HEK293 (cell line): Measurements from ENCODE around the gene ZNF107.

ENCODE experiments used
- CTCF ChIA-PET: fragments of 350-600 bp; formaldehyde crosslinking; extraction: SDS; loops from one replicate; lab custom pipeline; 2021; ENCODE audit warnings: antibody characterized with exemption; lab: Yijun Ruan, JAX
- POLR2A ChIA-PET: fragments of 300-600 bp; formaldehyde crosslinking; extraction: SDS; loops from one replicate; lab custom pipeline; 2020; ENCODE audit warnings: antibody characterized with exemption, inconsistent platforms; lab: Yijun Ruan, JAX
- H3K27ac ChIP-seq: fragments of 200-500 bp; sonication (Bioruptor generic); 2 replicates; pipeline ENCODE4 v1.5.1; 2014; ENCODE audit warnings: low read depth, low read length, control low read depth, inconsistent platforms; ENCODE audit errors: extremely low read depth
- H3K36me3 ChIP-seq, 2 experiments: fragments of 200-500 bp in 1 of 2; sonication (Bioruptor generic) in 1 of 2; 1 replicate in 1 of 2; 2 replicates in 1 of 2; pipeline ENCODE4 v1.5.1; 2014 to 2017; ENCODE audit warnings: inconsistent platforms in 2 of 2, low read length in 2 of 2; ENCODE audit not compliant: control insufficient read depth in 2 of 2, insufficient read depth in 1 of 2
- H3K4me1 ChIP-seq: fragments of 200-500 bp; sonication (Bioruptor generic); 2 replicates; pipeline ENCODE4 v1.5.1; 2014; ENCODE audit warnings: mild to moderate bottlenecking, low read length, inconsistent platforms; ENCODE audit not compliant: control insufficient read depth, insufficient read depth
- H3K4me3 ChIP-seq: 2 replicates; pipeline ENCODE4 v1.5.1; 2011; ENCODE audit warnings: low read depth, mild to moderate bottlenecking, control low read depth, low read length, moderate library complexity
- H3K9me3 ChIP-seq: fragments of 200-500 bp; sonication (Bioruptor generic); 2 replicates; pipeline ENCODE4 v1.5.1; 2014; ENCODE audit warnings: low read depth, low read length, inconsistent platforms; ENCODE audit not compliant: control insufficient read depth, insufficient read depth
- HOXC10 ChIP-seq: sonication (generic); formaldehyde crosslinking; IDR thresholded peaks from 2 replicates; pipeline ENCODE4 v1.8.1; 2023; ENCODE audit warnings: mild to moderate bottlenecking, missing genetic modification reagents
- MEIS1 ChIP-seq: sonication (generic); formaldehyde crosslinking; IDR thresholded peaks from 2 replicates; pipeline ENCODE4 v1.8.1; 2022; ENCODE audit warnings: missing genetic modification reagents, mild to moderate bottlenecking, borderline replicate concordance
- REPIN1 ChIP-seq: fragments of 450-650 bp; formaldehyde crosslinking; IDR thresholded peaks from 2 replicates; pipeline ENCODE4 v1.5.1; 2017; ENCODE audit warnings: missing biosample characterization, missing genetic modification characterization, low read depth
- SCRT2 ChIP-seq: fragments of 450-650 bp; formaldehyde crosslinking; IDR thresholded peaks from 2 replicates; pipeline ENCODE4 v1.5.1; 2016; ENCODE audit warnings: missing biosample characterization, missing genetic modification characterization
- TCF7L2 ChIP-seq: IDR thresholded peaks from 2 replicates; pipeline ENCODE4 v1.6.1; 2011; ENCODE audit warnings: low read depth, mild to moderate bottlenecking, inconsistent platforms, low read length, moderate library complexity, borderline replicate concordance
- ZBTB1 ChIP-seq: fragments of 450-650 bp; formaldehyde crosslinking; IDR thresholded peaks from 2 replicates; pipeline ENCODE4 v1.5.1; 2016; ENCODE audit warnings: missing biosample characterization, missing genetic modification characterization
- ZBTB44 ChIP-seq: fragments of 450-650 bp; IDR thresholded peaks from 2 replicates; pipeline ENCODE4 v1.5.1; 2018; ENCODE audit warnings: missing biosample characterization, mild to moderate bottlenecking, missing genetic modification characterization
- ZBTB48 ChIP-seq: fragments of 450-650 bp; formaldehyde crosslinking; IDR thresholded peaks from 2 replicates; pipeline ENCODE4 v1.5.1; 2016; ENCODE audit warnings: missing biosample characterization, missing genetic modification characterization
- ZEB2 ChIP-seq: fragments of 450-650 bp; formaldehyde crosslinking; IDR thresholded peaks from 2 replicates; pipeline ENCODE4 v1.5.1; 2016; ENCODE audit warnings: missing biosample characterization, missing genetic modification characterization
- ZFHX2 ChIP-seq: fragments of 450-650 bp; formaldehyde crosslinking; conservative IDR thresholded peaks from 2 replicates; pipeline ENCODE4 v1.5.1; 2016; ENCODE audit warnings: missing biosample characterization, missing genetic modification characterization
- ZNF19 ChIP-seq: fragments of 450-650 bp; formaldehyde crosslinking; IDR thresholded peaks from 2 replicates; pipeline ENCODE4; 2016; ENCODE audit warnings: missing biosample characterization, missing genetic modification characterization, low read depth
- ZNF292 ChIP-seq: fragments of 450-650 bp; formaldehyde crosslinking; IDR thresholded peaks from 2 replicates; pipeline ENCODE4 v1.5.1; 2016; ENCODE audit warnings: low read depth, missing biosample characterization, missing genetic modification characterization, borderline replicate concordance
- ZNF311 ChIP-seq: fragments of 450-650 bp; formaldehyde crosslinking; IDR thresholded peaks from 2 replicates; pipeline ENCODE4 v1.5.1; 2017; ENCODE audit warnings: missing biosample characterization, missing genetic modification characterization, borderline replicate concordance
- ZNF37A ChIP-seq: fragments of 450-650 bp; IDR thresholded peaks from 2 replicates; pipeline ENCODE4 v1.5.1; 2018; ENCODE audit warnings: missing biosample characterization, missing genetic modification characterization
- ZNF398 ChIP-seq: fragments of 450-650 bp; formaldehyde crosslinking; IDR thresholded peaks from 2 replicates; pipeline ENCODE4 v1.5.1; 2017; ENCODE audit warnings: missing biosample characterization, missing genetic modification characterization
- ZNF521 ChIP-seq: fragments of 450-650 bp; formaldehyde crosslinking; IDR thresholded peaks from 2 replicates; pipeline ENCODE4 v1.5.1; 2017; ENCODE audit warnings: missing biosample characterization, mild to moderate bottlenecking, missing genetic modification characterization
- ZNF571 ChIP-seq: fragments of 450-650 bp; formaldehyde crosslinking; IDR thresholded peaks from 2 replicates; pipeline ENCODE4 v1.5.0; 2017; ENCODE audit warnings: missing biosample characterization, missing genetic modification characterization
- ZNF623 ChIP-seq: fragments of 450-650 bp; formaldehyde crosslinking; IDR thresholded peaks from 2 replicates; pipeline ENCODE4 v1.5.1; 2016; ENCODE audit warnings: missing biosample characterization, missing genetic modification characterization
- ZNF660 ChIP-seq: fragments of 450-650 bp; IDR thresholded peaks from 2 replicates; pipeline ENCODE4 v1.5.1; 2018; ENCODE audit warnings: missing biosample characterization, mild to moderate bottlenecking, missing genetic modification characterization
- ZNF692 ChIP-seq: fragments of 450-650 bp; formaldehyde crosslinking; IDR thresholded peaks from 2 replicates; pipeline ENCODE4 v1.5.1; 2016; ENCODE audit warnings: missing biosample characterization, missing genetic modification characterization
- ZNF785 ChIP-seq: fragments of 450-650 bp; formaldehyde crosslinking; IDR thresholded peaks from 2 replicates; pipeline ENCODE4 v1.5.1; 2016; ENCODE audit warnings: missing biosample characterization, missing genetic modification characterization
- ZNF843 ChIP-seq: fragments of 450-650 bp; formaldehyde crosslinking; IDR thresholded peaks from 2 replicates; pipeline ENCODE4 v1.5.1; 2016; ENCODE audit warnings: missing biosample characterization, missing genetic modification characterization
- ZSCAN30 ChIP-seq: fragments of 450-650 bp; IDR thresholded peaks from 2 replicates; pipeline ENCODE4 v1.5.1; 2018; ENCODE audit warnings: missing biosample characterization, mild to moderate bottlenecking, missing genetic modification characterization, moderate library complexity

The ZNF107 gene

GRCh38 chr7:64626083-64626469, 39.9 kb upstream of the ZNF107 start (continued):
- no peak for TF ChIP-seq ZNF692 (tag by site-specific recombination)

- TF ChIP-seq TCF7L2 (no peak), HOXC10 (no peak), ZNF843 (tag by site-specific recombination) (no peak), ZNF311 (tag by site-specific recombination) (no peak)
- TF ChIP-seq, all 188 proteins: peak for 0
- Histone ChIP-seq H3K27ac (no peak overlapping the region), H3K9me3 (no peaks in the 10 kb centered on the region), H3K36me3 (no peaks in the 10 kb centered on the region; a peak in 1 of 3 replicates), H3K4me3 (no peak overlapping the region), H3K4me1 (no peaks in the 10 kb centered on the region)
- ChIA-PET POLR2A (no interaction called here), CTCF (interaction anchor here (0.6 to 1.2 kb wide), 7 partner anchors 9 to 394 kb away, joined by 3 to 4 read pairs (median 3); no protein-coding TSS in a partner anchor)
Measured at GRCh38 chr7:64626557-64626956, 39.4 kb upstream of the ZNF107 start.

GRCh38 chr7:64628192-64628591, 37.7 kb upstream of the ZNF107 start:
- CTCF ChIA-PET: interaction anchor here (0.6 to 0.7 kb wide), 2 partner anchors 10 to 301 kb away, joined by 3 read pairs; no protein-coding TSS in a partner anchor
- no peaks in the 10 kb centered on the region for H3K9me3 ChIP-seq
- no peaks in the 10 kb centered on the region for H3K4me1 ChIP-seq
- TF ChIP-seq ZNF623 (tag by site-specific recombination) (no peak), MEIS1 (CRISPR knock-in tag) (no peak), ZNF292 (tag by site-specific recombination) (no peak), ZNF19 (tag by site-specific recombination) (no peak), ZFHX2 (tag by site-specific recombination) (no peak), ZNF571 (tag by site-specific recombination) (no peak), ZEB2 (tag by site-specific recombination) (no peak), ZNF785 (tag by site-specific recombination) (no peak), ZNF398 (tag by site-specific recombination) (no peak), ZBTB48 (no peak), ZBTB1 (tag by site-specific recombination) (no peak), ZNF660 (tag by site-specific recombination) (no peak), SCRT2 (tag by site-specific recombination) (no peak)
- TF ChIP-seq, all 188 proteins: peak for 0
- POLR2A ChIA-PET: no interaction called here
- Histone ChIP-seq H3K27ac (no peak overlapping the region), H3K4me3 (no peak overlapping the region), H3K36me3 (no peaks in the 10 kb centered on the region; a peak in 1 of 3 replicates)

GRCh38 chr7:64628721-64629120, 37.2 kb upstream of the ZNF107 start:
- Histone ChIP-seq H3K4me1 (no peaks in the 10 kb centered on the region), H3K9me3 (no peaks in the 10 kb centered on the region), H3K36me3 (no peaks in the 10 kb centered on the region; a peak in 1 of 3 replicates), H3K27ac (no peak overlapping the region), H3K4me3 (no peak overlapping the region)
- ChIA-PET CTCF (interaction anchor here (0.6 kb wide), 1 partner anchor 301 kb away, joined by 3 read pairs; no protein-coding TSS in a partner anchor), POLR2A (no interaction called here)
- TF ChIP-seq ZNF37A (no peak), ZBTB44 (tag by site-specific recombination) (no peak), ZNF521 (tag by site-specific recombination) (no peak), ZSCAN30 (tag by site-specific recombination) (no peak), REPIN1 (tag by site-specific recombination) (no peak)
